ENCODE measurements around the gene MACROD2. TPM values are rescaled to one million over a fixed set of nuclear protein-coding genes. Genes with fewer than 3 reads are reported as not detected.

The MACROD2 gene
- total and polyA plus RNA-seq, 8 donors: 0.78 to 31.3 (median 10.9) TPM; not detected in 1

GRCh38 chr20:15026759-15027158 lies 1031.4 kb downstream of the MACROD2 start:
- TF ChIP-seq EP300 (IDR thresholded peaks at IDR 0.05) (no peak), POLR2AphosphoS5 (IDR thresholded peaks at IDR 0.05) (no peak), CTCF (IDR thresholded peaks at IDR 0.05) (no peak), POLR2A (IDR thresholded peaks at IDR 0.05) (no peak)

GRCh38 chr20:15030826-15031225 lies 1035.5 kb downstream of the MACROD2 start:
- H3K4me3 ChIP-seq: no peak overlapping the region
- H3K9me3 ChIP-seq: no peaks in the 10 kb centered on the region
- no peak for DNase-seq
- no peaks in the 10 kb centered on the region for H3K36me3 ChIP-seq
- H3K27me3 ChIP-seq: no peaks in the 10 kb centered on the region
- H3K27ac ChIP-seq: no peak overlapping the region
- H3K4me1 ChIP-seq: no peaks in the 10 kb centered on the region
- intact Hi-C loops (cut with DNase I; ENCODE audit: low total_unique reads): no loop called here
- TF ChIP-seq CTCF (IDR thresholded peaks at IDR 0.05): no peak
- TF ChIP-seq EP300 (IDR thresholded peaks at IDR 0.05): no peak
- TF ChIP-seq POLR2AphosphoS5 (IDR thresholded peaks at IDR 0.05): no peak
- TF ChIP-seq POLR2A (IDR thresholded peaks at IDR 0.05): no peak
- 89 to 100% (median 96%) methylated on average over 10 to 14 of the region's 14 CpGs for WGBS, 5 donors

More at GRCh38 chr20:15026759-15027158, 1031.4 kb downstream of the MACROD2 start:
- no peaks in the 10 kb centered on the region for H3K4me1 ChIP-seq
- DNase-seq: no peak
- no peak overlapping the region for H3K27ac ChIP-seq
- 84 to 100% (median 100%) methylated on average over 1 of the region's 1 CpG for WGBS, 5 donors
- no peak overlapping the region for H3K4me3 ChIP-seq
- no peaks in the 10 kb centered on the region for H3K36me3 ChIP-seq
- intact Hi-C loops (cut with DNase I; ENCODE audit: low total_unique reads): no loop called here
- no peaks in the 10 kb centered on the region for H3K27me3 ChIP-seq
- no peaks in the 10 kb centered on the region for H3K9me3 ChIP-seq

GRCh38 chr20:15031546-15032351 lies 1036.4 kb downstream of the MACROD2 start:
- H3K9me3 ChIP-seq: no peaks in the 10 kb centered on the region
- intact Hi-C loops (cut with DNase I; ENCODE audit: low total_unique reads): no loop called here
- H3K27me3 ChIP-seq: no peaks in the 10 kb centered on the region
- H3K4me3 ChIP-seq: no peak overlapping the region
- H3K4me1 ChIP-seq: no peaks in the 10 kb centered on the region
- TF ChIP-seq EP300 (IDR thresholded peaks at IDR 0.05) (no peak), CTCF (IDR thresholded peaks at IDR 0.05) (no peak), POLR2AphosphoS5 (IDR thresholded peaks at IDR 0.05) (no peak), POLR2A (IDR thresholded peaks at IDR 0.05) (no peak)
- WGBS, 5 donors: 89 to 97% (median 95%) methylated on average over 21 to 32 of the region's 32 CpGs
- H3K36me3 ChIP-seq: no peaks in the 10 kb centered on the region
- DNase-seq: no peak
- H3K27ac ChIP-seq: no peak overlapping the region

- no peak for DNase-seq
- WGBS, 5 donors: 85 to 93% (median 88%) methylated on average over 6 to 11 of the region's 11 CpGs
Measured at GRCh38 chr20:15032352-15032622, 1037.0 kb downstream of the MACROD2 start.

More at GRCh38 chr20:15032352-15032622, 1037.0 kb downstream of the MACROD2 start:
- no peak for TF ChIP-seq EP300 (IDR thresholded peaks at IDR 0.05)
- TF ChIP-seq CTCF (IDR thresholded peaks at IDR 0.05): no peak
- TF ChIP-seq POLR2AphosphoS5 (IDR thresholded peaks at IDR 0.05): no peak
- no peak for TF ChIP-seq POLR2A (IDR thresholded peaks at IDR 0.05)
- Histone ChIP-seq H3K36me3 (no peaks in the 10 kb centered on the region), H3K4me1 (no peaks in the 10 kb centered on the region), H3K27me3 (no peaks in the 10 kb centered on the region), H3K27ac (no peak overlapping the region), H3K9me3 (no peaks in the 10 kb centered on the region), H3K4me3 (no peak overlapping the region)
- intact Hi-C loops (cut with DNase I; ENCODE audit: low total_unique reads): no loop called here
